ENCODE measurements around the gene TRA2A.

Gene TRA2A

GRCh38 chr7:23469150-23469960 is 62.4 kb downstream of the TRA2A start:
- no peak for FAIRE-seq

GRCh38 chr7:23468526-23469149 is 63.1 kb downstream of the TRA2A start:
- no peak for FAIRE-seq

GRCh38 chr7:23467806-23468525 is 63.8 kb downstream of the TRA2A start:
- no peak for FAIRE-seq

GRCh38 chr7:23467291-23467805 is 64.4 kb downstream of the TRA2A start:
- FAIRE-seq: no peak

GRCh38 chr7:23462846-23463245 is 68.9 kb downstream of the TRA2A start:
- FAIRE-seq: no peak

GRCh38 chr7:23458044-23458443 is 73.7 kb downstream of the TRA2A start:
- no peak for FAIRE-seq

- FAIRE-seq: no peak
Measured at GRCh38 chr7:23456093-23456492, 75.7 kb downstream of the TRA2A start.

GRCh38 chr7:23454881-23455526 is 76.8 kb downstream of the TRA2A start:
- FAIRE-seq: no peak

Data from islet of Langerhans (tissue), 1 donor.